Right lobe of liver (tissue), 4 donors: ENCODE data around the gene RPRD1B.

Source experiments
- CTCF ChIP-seq, 4 donors: fragments of 200-600 bp in 3 of 4; fragments of 450-650 bp in 1 of 4; IDR thresholded peaks; one replicate each; pipeline versions ENCODE4 v1.5.1 to v1.8.0; 2016 to 2022; ENCODE audit warnings: antibody characterized with exemption in 4 of 4, mild to moderate bottlenecking in 2 of 4
- POLR2A ChIP-seq: fragments of 450-650 bp; IDR thresholded peaks from one replicate; pipeline ENCODE4 v1.6.1; 2017; ENCODE audit warnings: antibody characterized with exemption, mild to moderate bottlenecking
- donor health status: DM: no; HTN: no; CAD: no.
- donor health status: DM: no; HTN: no; CAD: no.
- donor health status: DM: no; HTN: yes; CAD: no.

DNA sequence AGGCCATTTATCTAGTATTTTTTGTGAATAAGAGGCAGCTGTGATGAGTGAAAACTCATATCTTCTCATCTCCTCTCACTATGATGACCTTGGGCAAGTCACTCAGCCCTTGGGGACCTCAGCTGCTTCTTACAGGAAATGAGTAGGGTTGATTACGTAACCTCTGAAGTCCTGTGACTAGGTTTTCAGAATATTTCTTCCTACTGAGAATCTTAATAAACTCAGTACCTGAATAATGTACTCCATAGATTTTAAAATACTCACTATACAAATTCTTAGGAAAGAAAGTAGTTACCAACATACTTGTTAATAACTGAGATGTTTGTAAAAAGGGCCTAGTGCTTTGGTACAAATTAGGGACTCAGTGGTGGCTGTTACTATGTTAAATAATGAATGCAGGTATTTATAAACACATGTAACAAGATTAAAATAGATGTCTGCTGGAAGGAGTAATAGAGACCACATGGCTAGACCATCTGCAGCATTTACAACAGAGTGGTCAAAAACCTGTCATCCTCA lies 60.9 kb downstream of the RPRD1B start:
- no peak for TF ChIP-seq CTCF (IDR thresholded peaks at IDR 0.05)
- TF ChIP-seq POLR2A = no peak
